Hepatic stellate cell (primary cell): ENCODE measurements around the gene WRAP73.
A peak's percentile ranks its signal among the peaks of the same experiment; 100 is the strongest.
"Not testable (repeated sequence)": the region's sequence is repeated elsewhere in the genome, so short reads cannot be mapped to it uniquely, and the experiment has no call there.

Source experiments
- DNase-seq: peaks from one replicate; pipeline ENCODE4 v3.0.0; 2011; ENCODE audit warnings: low spot score

WRAP73 gene

GRCh38 chr1:3630161-3630611, 19.7 kb downstream of the WRAP73 start:
- no peak for DNase-seq

DNA sequence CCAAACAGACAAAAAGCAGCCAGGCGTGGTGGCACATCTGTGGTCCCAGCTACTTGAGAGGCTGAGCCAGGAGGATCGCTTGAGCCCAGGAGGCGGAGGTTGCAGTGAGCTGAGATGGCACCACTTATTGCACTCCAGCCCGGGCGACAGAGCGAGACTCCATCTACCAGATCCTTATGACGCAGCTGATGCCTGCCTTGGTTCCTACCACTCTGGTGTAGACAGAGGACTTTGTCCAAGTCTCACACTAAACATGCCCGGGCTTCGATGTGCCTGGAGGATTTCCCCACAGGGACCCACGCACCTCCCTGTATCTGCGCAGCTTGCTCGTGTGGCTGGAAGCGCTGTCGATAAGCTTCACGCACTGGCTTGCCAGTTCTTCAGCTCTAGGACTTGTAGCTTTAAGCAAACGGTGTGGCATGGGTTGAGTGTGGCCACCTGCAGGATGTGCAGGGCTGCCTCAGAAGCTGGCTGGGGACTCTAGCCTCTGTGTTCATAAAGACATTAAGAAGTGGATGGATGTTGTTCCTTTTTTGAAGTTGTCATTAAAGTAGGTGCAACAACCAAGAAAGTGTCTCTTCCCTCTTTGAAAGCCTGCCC, 20.2 kb downstream of the WRAP73 start:
- DNase-seq = no peak

DNA sequence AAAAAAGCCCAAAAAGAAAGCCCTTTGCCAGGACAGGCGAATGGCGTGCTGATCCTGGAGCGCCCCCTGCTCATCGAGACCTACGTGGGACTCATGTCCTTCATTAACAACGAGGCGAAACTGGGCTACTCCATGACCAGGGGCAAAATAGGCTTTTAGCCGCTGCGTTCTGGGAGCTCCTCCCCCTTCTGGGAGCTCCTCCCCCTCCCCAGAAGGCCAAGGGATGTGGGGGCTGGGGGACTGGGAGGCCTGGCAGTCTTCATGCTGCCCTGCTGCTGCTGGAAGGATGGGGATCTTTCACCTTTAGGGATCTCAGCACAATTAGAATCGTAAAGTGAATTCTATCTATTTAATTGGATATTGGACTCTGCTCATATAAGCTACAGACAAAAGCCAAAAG, 21.5 kb downstream of the WRAP73 start:
- DNase-seq = no peak

DNA sequence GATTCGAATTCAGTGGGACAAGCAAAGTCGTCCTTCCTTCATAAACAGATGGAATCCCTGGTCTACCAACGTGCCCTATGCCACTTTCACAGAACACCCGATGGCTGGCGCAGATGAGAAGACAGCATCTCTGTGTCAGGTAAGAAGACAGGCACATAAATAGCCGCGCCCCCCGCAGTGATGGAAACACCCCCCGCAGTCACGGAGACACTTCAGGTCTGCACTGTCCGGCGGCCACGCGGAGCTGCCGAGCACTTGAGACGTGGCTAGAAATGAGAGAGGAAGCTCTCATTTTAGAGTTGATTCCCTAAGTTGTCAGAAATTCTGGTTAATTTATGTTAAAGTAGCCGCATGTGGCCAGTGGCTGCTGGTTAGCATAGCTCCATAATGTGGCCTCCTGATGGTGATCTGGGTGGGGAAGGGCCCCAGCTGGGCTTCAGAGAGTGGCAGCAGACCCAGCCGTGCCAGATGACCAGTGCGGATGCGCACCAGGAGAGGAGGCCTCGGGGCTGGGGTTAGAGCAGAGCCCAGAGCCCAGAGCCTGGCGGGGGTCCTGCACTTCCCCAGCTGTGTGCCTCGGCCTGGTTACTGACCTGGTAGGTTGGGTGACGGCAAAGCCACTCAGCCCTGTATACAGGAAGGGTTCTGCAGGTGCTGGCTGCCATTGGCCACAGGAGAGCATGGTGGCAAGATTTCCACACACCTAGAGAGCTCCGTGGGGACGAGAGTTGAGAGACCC, 22.2 kb downstream of the WRAP73 start:
- no peak for DNase-seq

DNA sequence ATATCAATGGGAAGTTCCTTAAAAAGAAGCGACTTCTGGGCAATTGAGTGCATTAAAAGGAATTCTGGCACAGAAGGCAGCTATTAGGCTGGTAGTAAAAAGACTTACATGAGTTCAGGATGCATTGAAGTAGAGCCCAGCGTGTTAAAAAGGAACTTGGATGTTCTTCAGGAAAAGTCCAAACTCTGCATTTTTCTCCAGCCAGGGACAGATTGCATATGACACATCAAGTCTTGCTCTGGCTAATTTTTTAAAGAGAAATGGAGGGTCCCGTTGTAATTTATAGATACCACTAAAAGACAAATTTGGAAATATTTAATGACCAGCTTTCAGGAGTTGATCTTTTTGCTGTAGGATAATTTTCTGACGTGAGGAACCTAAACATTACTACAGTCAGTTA, 23.9 kb downstream of the WRAP73 start:
- no peak for DNase-seq

DNA sequence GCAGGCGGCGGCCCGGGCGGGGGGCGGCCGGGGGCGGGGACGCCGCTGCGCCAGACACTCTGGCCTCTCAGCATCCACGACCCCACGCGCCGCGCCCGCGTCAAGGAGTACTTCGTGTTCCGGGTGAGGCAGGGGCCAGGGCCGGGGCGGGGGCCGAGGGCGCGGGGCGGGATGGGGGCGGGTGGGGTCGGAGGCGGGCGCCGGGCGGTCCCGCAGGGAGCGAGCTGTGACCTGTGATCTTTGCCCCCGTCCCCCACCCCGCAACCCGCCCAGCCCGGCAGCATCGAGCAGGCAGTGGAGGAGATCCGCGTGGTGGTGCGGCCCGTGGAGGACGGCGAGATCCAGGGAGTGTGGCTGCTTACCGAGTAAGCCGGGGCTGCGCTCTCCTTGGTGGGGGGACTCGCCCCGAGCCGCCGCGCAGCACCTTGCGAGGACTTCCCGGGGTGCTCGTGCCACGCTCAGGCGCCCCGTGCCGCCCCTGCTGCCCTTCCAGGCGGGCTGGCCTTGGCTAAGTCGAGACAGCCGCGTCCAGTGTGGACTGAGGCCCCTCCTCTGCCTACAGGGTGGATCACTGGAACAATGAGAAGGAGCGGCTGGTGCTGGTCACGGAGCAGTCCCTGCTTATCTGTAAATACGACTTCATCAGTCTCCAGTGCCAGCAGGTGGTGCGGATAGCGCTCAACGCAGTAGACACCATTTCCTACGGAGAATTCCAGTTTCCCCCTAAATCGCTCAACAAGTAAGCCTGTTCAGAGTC, 24.6 kb downstream of the WRAP73 start:
- DNase-seq = peak; percentile 76

GRCh38 chr1:3624200-3625136, 25.4 kb downstream of the WRAP73 start, which contains the start of gene TPRG1L:
Gene TPRG1L (plus strand): TSS chr1:3625015. CDS start chr1:3625073, 58 bp downstream.
- peak; percentile 100 for DNase-seq

DNA sequence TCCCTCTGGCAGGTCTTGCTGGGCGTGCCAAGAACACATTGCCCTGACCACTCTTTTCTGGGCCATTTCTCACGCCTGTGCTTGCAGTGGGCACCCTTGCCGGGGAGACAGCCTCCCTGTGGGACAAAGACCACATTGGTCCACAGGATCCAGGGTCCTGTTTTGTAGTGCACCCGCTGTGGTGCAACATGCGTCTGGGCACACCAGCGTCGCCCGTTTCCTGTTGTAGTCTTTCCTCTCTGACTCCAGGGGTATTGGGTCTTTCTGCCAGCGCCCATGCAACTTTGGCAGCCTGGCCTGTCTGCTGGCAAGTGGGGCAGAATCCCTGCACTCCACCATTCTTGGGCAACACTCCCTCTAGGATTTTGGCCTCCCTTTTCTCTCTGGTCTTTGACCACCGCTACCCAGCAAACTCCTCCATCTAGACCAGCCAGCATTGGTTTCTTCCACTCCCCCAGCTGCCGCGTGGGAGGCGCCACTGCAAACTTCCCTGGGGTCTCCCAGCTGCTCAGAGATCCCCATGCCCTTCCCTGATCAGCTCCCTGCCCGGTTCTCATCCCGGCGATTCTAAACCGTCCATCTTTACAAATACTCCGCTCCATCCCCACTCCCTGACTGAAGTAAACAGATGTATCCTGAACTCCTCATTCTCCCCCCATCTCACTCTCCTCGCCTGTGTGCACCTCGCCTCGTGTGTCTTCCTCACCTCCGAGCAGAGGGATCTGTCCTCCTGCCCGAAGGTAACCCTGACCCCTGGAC, 26.3 kb downstream of the WRAP73 start:
- DNase-seq = peak; percentile 45

- not testable (repeated sequence) for DNase-seq
These were observed 27.8 kb downstream of the WRAP73 start for GRCh38 chr1:3622102-3622501.

DNA sequence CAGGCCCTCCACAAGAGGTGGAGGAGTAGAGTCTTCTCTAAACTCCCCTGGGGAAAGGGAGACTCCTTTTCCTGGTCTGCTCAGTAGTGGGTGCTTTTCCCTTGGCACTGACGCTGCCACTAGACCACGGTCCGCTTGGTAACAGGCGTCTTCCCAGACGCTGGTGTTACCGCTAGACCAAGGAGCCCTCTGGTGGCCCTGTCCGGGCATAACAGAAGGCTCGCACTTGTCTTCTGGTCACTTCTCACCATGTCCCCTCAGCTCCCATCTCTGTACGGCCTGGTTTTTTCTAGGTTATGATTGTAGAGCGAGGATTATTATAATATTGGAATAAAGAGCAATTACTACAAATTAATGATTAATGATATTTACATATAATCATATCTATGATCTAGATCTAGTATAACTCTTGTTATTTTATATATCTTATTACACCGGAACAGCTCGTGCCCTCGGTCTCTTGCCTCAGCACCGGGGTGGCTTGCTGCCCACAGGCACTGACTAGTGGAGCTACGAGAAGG, 28.7 kb downstream of the WRAP73 start:
- DNase-seq = not testable (repeated sequence)

GRCh38 chr1:3620708-3621107, 29.2 kb downstream of the WRAP73 start:
- no peak for DNase-seq

DNA sequence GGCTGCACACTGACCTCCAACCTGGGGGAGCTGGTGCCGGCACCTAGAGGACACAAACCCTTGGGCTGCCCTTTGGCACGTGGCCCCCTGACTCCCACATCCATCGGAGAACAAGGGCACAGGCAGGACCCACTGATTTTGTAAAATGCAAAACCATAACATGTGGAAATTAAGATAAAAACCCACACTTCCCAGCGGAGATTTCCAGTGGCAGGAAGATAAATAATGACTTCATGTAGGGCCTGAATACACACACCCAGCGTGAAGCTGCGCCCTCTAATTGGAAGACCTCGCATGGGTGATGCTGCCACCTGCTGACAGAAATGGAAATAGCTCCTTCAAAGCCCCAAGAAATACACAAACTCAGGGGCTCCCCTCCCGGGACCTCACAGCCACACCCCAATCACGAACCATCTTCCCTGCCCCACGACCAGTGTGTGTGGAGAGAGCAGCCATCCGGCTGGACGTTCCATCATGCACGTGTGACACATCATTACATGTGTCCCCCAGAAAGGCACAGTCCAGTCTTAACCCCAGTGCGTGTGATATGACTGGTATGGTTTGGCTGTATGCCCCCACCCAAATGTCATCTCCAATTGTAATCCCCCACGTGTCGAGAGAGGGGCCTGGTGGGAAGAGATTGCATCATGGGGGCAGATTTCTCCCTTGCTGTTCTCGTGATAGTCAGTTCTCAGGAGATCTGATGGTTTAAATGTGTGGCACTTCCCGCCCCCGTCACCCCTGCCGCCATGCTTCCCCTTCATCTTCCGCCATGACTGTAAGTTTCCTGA, 30.8 kb downstream of the WRAP73 start:
- DNase-seq = peak; percentile 85

- no peak for DNase-seq
These were observed 31.4 kb downstream of the WRAP73 start for GRCh38 chr1:3618531-3618880.

DNA sequence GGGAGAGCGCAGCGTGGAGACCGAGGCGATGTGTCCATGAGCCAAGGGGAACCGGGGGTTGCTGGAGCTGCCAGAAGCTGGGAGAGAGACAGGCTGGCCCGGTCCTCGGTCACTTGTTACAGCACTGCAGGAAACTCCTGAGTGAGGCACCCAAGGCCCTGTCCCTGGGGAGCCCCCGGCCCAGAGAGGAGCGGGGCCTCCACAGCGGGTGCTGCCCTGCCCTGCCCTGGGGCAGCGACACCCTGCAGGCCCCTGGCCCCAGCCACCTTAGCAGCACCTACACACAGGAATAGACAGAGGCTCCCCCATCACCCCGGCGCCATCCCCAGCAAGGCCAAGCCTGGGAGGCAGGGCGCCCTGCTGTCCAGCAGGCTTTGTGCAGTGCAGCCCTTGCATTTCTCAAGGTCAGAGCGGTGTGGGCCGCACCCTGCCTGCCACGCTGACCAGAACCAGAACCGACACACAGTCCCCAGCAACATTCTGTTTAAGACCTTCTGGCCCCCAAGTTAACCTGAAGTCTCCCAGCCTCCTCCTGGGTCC, 32.0 kb downstream of the WRAP73 start:
- DNase-seq = no peak

DNA sequence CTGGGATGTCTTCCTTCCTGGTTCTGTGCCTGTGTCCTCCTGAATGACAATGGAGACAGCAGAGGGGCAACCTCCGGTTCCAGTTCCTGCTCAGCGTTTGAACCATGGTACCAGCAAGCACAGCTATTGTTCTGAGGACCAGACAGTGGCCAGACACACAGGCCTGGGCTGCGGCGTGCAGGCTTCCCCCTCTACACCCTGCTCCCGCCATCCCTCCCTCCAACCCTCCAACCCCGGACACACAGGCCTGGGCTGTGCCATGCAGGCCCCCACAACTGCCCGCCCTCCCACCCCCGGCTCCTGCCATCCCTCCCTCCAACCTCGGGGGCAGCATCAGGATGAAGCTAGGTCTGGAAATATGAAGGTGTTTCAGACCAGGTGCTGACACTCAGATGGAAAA, 33.0 kb downstream of the WRAP73 start:
- no peak for DNase-seq

DNA sequence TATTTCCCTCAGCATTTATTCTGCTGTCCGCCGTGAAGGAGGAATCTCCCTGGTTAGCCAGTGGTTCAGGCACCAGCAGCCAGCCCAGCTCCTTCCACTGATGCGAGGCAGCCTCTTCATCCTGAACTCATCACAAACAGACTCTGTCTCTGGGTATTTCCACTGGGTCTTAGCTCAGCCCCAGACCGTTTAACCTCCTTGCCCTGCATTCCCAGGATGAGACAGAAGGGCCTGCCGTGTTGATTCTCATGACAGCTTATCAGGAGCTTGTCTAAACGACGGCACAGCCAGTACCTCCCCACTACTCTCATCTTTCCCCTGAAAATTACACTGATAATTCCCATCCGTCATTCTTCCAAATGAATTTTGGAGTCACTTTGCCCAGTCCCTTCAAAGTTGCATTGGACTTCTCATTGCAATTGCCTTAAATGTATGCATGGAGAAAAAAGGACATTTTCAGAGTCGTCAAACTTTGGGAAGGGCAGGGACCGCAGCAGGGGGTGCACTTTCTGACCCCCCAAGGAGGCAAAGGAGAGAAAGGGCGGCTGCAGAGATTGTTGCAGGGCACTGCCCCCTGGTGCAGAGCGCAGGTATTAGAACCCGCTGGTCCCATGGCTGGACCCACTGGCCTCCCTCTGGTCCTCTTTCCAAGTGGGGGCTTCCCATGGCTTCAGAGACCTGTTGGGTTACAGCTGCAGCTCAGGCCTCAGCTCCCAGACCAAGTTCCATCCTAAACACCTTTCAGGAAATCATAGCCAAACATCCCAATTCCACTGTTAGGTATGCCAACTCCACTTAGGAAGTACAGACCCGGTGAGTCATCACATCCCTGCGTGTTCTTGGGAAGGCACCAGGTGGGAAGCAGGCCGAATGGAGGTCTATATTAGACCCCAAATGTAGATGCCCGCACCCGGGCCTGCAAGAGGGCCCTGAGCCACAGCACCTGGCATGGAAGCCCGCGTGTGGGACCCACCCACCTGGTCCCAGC, 34.9 kb downstream of the WRAP73 start:
- peak; percentile 57 for DNase-seq

- no peak for DNase-seq
These were observed 37.8 kb downstream of the WRAP73 start for GRCh38 chr1:3612123-3612522.

DNA sequence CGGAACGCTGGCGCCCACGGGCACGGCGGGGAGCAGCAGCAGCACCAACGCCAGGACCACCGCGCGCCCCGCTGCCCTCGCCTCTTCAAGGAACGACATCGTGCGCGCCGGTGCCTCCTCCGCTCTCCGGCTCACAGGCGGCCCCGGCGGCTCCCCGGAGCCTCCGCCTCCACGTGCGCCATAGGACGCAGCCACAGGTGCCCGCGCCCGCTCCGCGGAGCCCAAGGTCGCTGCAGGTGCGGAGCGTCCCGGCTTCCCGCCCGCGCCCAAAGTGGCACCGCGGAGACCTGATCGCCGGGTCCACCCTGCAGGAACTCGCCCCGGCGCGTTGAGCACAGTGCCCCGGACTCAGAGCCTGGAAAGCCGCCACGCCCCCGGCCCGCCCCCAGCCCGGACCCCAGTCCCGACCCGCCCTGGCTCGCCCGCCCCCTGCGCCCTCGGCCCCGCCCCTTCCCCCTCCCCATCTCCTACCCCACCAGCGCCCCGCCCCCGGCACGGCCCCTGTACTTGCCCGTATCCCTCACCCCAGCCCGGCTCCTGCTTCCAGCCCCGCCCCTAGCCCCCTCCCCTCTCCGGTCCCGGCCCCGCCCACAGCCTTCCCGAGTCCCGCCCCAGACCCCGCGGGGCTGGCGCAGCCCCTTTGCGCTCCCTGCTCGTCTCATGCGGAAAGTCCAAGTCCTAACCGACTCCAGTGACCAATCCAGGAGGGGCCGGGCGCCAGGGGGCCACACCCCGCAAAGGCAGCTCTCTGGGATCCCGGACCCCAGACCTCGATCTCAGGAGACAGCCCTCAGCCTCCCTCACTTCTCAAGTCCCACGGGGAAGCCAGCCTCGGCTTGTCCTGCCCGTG, 38.5 kb downstream of the WRAP73 start, which contains the start of gene MEGF6:
TSS of gene MEGF6 (minus strand) at position 339 of the 850 bp plus-strand sequence. CDS start at position 99, 240 bp downstream.
- peak; percentile 53 for DNase-seq
